NCI-H345 treated with DMSO at 0.1 percent for 48 hours (cell line): Measurements from ENCODE around the gene CNOT6.
A peak's percentile ranks its signal among the peaks of the same experiment; 100 is the strongest.

Experiments used
- DNase-seq: peaks from one replicate; lab custom pipeline; 2025; ENCODE audit not compliant: unreplicated experiment; lab: John Stamatoyannopoulos, UW

The CNOT6 gene

GRCh38 chr5:180613814-180614188 is 119.6 kb downstream of the CNOT6 start:
- DNase-seq, result no peak

GRCh38 chr5:180618487-180618828 is 124.3 kb downstream of the CNOT6 start:
- no peak for DNase-seq

GRCh38 chr5:180618829-180619562 is 124.8 kb downstream of the CNOT6 start:
- DNase-seq, result no peak

- DNase-seq, result no peak
These were observed 125.4 kb downstream of the CNOT6 start for GRCh38 chr5:180619563-180619915.

GRCh38 chr5:180620014-180620413 is 125.8 kb downstream of the CNOT6 start:
- DNase-seq, result no peak

- no peak for DNase-seq
These were observed 127.1 kb downstream of the CNOT6 start for GRCh38 chr5:180621311-180621710.

GRCh38 chr5:180622910-180623309 is 128.7 kb downstream of the CNOT6 start:
- DNase-seq, result no peak

GRCh38 chr5:180623411-180623834 is 129.2 kb downstream of the CNOT6 start:
- DNase-seq, result no peak

GRCh38 chr5:180623844-180624243 is 129.7 kb downstream of the CNOT6 start:
- no peak for DNase-seq

GRCh38 chr5:180624587-180624986 is 130.4 kb downstream of the CNOT6 start:
- peak; percentile 28 for DNase-seq

- DNase-seq, result no peak
These were observed 131.1 kb downstream of the CNOT6 start for GRCh38 chr5:180625125-180625790.

GRCh38 chr5:180625791-180626660 is 131.8 kb downstream of the CNOT6 start:
- no peak for DNase-seq

- DNase-seq, result no peak
These were observed 132.6 kb downstream of the CNOT6 start for GRCh38 chr5:180626661-180627385.

GRCh38 chr5:180627386-180628120 is 133.4 kb downstream of the CNOT6 start:
- no peak for DNase-seq
